GM19455 (cell line): ENCODE measurements around the gene SLC5A6.
A peak's percentile ranks its signal among the peaks of the same experiment; 100 is the strongest.

Source experiments
- ATAC-seq: cut with Tn5 transposase; IDR thresholded peaks from one replicate; pipeline ENCODE4 v1.9.1; 2021; ENCODE audit not compliant: unreplicated experiment

Gene SLC5A6

GRCh38 chr2:27237341-27237945 is 25.4 kb upstream of the SLC5A6 start:
- ATAC-seq = no peak

- ATAC-seq = no peak
Measured at GRCh38 chr2:27236626-27237025, 24.6 kb upstream of the SLC5A6 start.

- ATAC-seq = no peak
Measured at GRCh38 chr2:27236136-27236535, 24.1 kb upstream of the SLC5A6 start.

- no peak for ATAC-seq
Measured at GRCh38 chr2:27233341-27233740, 21.3 kb upstream of the SLC5A6 start.

GRCh38 chr2:27231921-27232320 is 19.9 kb upstream of the SLC5A6 start:
- ATAC-seq = no peak

- no peak for ATAC-seq
Measured at GRCh38 chr2:27227501-27227900, 15.4 kb upstream of the SLC5A6 start.

- no peak for ATAC-seq
Measured at GRCh38 chr2:27225526-27225925, 13.5 kb upstream of the SLC5A6 start.

GRCh38 chr2:27223416-27223815 is 11.3 kb upstream of the SLC5A6 start:
- ATAC-seq = no peak

- ATAC-seq = no peak
Measured at GRCh38 chr2:27222407-27222806, 10.3 kb upstream of the SLC5A6 start.

- ATAC-seq = no peak
Measured at GRCh38 chr2:27221166-27221565, 9.1 kb upstream of the SLC5A6 start.

- no peak for ATAC-seq
Measured at GRCh38 chr2:27220091-27220490, 8.0 kb upstream of the SLC5A6 start.

GRCh38 chr2:27219091-27219490 is 7.0 kb upstream of the SLC5A6 start:
- ATAC-seq = no peak

- ATAC-seq = no peak
Measured at GRCh38 chr2:27218614-27219013, 6.5 kb upstream of the SLC5A6 start.

- peak; percentile 62 for ATAC-seq
Measured at GRCh38 chr2:27217173-27218121, 5.4 kb upstream of the SLC5A6 start, which contains the start of gene CAD. Gene CAD, plus strand, starts transcription at chr2:27217369. Its CDS starts 183 bp downstream, at chr2:27217552.

GRCh38 chr2:27216416-27217137 is 4.5 kb upstream of the SLC5A6 start:
- no peak for ATAC-seq

- ATAC-seq = no peak
Measured at GRCh38 chr2:27214941-27215340, 2.9 kb upstream of the SLC5A6 start.

- ATAC-seq = peak; percentile 7
Measured at GRCh38 chr2:27212626-27213471, 781 bp upstream of the SLC5A6 start.

- no peak for ATAC-seq
Measured at GRCh38 chr2:27211241-27211942, 676 bp downstream of the SLC5A6 start.

- ATAC-seq = no peak
Measured at GRCh38 chr2:27209621-27210401, 2.3 kb downstream of the SLC5A6 start.
